IPS-18c (cell line): ENCODE data around the gene PALM3.
A peak's percentile ranks its signal among the peaks of the same experiment; 100 is the strongest.

Source experiments
- H3K4me3 ChIP-seq: 2 replicates; pipeline ENCODE4 v1.7.0; 2013; ENCODE audit warnings: low read depth, mild to moderate bottlenecking, low read length, moderate library complexity; ENCODE audit not compliant: insufficient read depth
- H3K9me3 ChIP-seq: one replicate; pipeline ENCODE4 v1.6.1; 2013; ENCODE audit warnings: mild to moderate bottlenecking, low read length, moderate library complexity; ENCODE audit not compliant: control insufficient read depth, insufficient read depth

The PALM3 gene

DNA sequence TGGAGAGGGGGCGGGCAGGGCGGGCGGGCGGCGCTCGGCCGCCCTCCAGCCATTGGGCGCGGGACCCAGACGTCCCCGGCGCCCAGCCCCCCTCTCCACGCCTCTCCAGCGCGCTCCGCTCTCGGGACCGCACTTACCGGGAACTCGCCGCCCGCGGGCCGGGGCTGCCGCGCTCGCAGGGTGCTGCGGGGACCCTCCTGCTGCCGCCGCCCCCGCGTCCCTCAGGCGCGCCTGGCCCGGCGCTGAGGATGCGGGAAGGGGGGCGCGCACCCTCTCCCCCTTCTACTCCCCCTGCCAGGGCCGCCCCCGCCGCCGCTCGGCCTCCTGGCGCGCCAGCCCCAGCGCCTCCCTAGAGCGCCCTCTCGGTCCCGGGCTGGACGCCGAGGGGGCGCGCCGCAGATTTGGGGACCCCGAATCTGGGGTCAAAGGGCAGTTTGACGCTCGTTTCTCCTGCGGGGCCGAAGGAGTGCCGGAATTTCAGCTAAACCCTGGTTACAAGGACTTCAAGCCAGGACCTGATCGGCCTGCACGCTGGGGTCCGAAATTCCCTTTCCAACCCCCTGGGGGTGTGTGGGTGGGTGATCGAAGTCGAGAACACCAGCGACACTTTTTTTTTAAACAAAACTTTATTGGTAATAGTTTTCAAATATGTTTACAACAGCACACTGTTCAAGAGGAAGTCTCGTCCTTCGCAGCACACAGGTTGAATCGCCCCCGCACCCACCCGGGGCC, 29.4 kb upstream of the PALM3 start:
- Histone ChIP-seq H3K4me3 (peak overlapping the region; percentile 86), H3K9me3 (peaks cover 3% of the 10 kb centered on the region)

DNA sequence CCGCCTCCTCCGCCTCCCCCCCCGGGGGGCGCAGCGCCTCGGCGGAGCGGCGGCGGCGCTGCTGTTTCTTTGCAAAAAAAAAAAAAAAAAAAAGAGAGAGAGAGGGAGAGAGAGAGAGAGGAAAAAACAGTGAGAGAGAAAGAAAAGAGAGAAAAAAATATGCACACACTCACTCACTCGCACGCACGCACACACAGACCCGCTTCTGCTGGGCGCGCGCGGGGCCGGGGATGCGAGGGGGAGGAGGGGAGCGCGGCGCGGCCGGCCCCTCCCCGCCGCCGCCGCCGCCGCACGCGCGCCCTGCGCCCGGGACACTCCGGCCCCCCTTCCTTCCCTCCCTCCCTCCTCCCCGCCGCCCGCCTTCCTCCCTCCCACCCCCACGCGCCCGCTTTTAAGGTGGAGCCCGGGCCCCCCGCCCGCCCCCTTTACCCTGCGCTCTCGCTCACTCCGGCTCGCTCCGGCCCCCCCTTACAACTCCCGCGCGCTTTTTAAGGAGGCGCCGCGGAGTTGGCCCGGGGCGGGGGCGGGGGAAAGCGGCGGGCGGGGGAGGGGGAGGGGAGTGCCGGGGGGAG, 28.7 kb upstream of the PALM3 start, which contains the start of gene SAMD1:
Gene SAMD1 (minus strand): TSS at position 243 of the 572 bp plus-strand sequence.
- H3K9me3 ChIP-seq: peaks cover 3% of the 10 kb centered on the region
- H3K4me3 ChIP-seq: peak within 1 kb of the TSS; percentile 86

DNA sequence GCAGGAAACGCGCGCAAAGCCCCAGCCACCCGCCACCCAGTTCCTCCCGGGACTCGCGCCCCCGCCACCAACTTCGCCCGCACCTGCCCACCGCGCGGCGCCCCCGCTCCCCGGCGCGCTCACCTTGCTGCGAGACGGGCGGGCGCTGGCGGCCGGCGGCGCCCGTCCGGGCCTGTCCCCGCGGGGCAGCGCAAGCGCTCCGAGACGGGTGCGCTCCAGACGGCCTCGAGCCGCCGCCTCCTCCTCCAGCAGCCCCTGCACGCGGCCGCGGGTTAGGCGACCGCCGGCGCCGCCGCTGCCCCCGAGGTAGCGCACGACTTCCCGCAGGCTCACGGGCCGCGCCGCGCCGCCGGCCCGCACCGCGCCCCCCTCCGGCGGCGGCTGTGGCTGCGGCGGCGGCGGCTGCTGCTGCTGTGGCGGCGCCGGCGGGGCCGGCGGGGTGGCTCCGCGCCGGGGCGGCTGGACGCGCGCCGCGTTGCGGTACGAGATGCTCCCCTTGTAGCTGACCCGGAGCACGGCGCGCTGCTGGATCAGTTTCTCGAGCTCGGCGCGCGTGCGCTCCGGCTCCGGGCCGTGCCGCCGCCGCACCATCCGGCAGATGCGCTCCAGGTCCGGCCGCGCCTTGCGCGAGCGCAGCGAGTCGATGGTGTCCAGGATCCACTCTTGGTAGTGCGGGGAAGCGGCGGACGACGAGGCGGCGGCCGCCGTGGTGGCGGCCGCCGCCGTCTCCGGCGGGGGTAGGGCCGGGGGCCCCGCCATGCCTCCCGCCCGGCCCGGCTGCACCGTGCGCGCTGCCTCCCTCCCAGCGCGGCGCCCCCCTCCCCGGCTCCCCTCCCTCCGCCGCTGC, 28.0 kb upstream of the PALM3 start:
- H3K4me3 ChIP-seq: peak overlapping the region; percentile 61

DNA sequence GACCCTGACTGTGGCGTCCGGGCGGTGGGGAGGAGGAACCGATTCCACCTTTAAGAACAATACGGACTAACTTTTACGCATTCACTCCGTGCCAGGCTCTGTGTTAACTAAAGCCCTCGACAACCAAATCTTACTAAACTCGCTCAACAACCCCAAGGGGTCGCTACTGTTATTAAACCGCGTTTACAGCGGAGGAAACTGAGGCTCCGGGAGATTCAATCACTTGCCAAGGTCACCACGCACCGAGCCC, 27.5 kb upstream of the PALM3 start:
- H3K4me3 ChIP-seq: peak overlapping the region; percentile 61
- H3K9me3 ChIP-seq: peaks cover 3% of the 10 kb centered on the region

More for the DNA sequence above, 28.0 kb upstream of the PALM3 start:
- H3K9me3 ChIP-seq: peaks cover 3% of the 10 kb centered on the region

DNA sequence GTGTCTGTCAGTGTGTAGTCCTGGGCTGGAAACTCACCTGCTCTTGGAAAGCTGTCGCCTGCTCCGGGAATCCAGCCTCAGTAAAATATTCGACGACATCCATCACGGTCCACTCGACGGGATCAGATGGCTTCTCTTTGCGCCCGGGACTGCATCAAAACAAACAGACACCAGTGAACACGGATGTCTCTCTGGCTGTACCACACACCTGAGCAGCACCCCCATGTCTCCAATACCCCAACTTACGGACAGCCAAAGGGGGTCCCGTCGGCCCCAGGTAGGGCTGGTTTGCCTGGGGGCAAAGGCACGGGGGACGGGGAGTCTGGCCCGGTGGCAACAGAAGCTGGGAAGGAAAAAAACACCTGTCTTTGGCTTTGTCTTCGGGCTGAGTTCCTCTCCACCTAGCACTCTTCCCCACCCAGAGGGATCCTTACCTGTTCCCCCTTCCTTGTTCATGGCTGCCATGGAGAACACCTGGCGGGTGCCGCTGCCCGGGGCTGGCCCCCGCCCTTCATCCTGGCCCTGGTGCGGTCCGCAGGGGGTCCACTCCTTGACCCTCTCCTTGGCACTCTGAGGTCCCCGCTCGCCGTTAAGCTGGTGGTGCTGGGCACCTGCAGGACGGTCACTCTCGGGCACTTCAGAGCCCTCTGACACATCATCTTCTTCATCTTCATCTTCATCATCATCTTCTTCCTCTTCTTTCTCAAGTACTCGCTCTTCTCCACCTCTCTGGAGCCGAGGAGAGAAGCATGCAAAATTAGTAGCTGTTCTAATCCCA, 26.9 kb upstream of the PALM3 start:
- H3K9me3 ChIP-seq: peaks cover 3% of the 10 kb centered on the region
- peak overlapping the region; percentile 61; the same call in 1 of the 2 replicates for H3K4me3 ChIP-seq

DNA sequence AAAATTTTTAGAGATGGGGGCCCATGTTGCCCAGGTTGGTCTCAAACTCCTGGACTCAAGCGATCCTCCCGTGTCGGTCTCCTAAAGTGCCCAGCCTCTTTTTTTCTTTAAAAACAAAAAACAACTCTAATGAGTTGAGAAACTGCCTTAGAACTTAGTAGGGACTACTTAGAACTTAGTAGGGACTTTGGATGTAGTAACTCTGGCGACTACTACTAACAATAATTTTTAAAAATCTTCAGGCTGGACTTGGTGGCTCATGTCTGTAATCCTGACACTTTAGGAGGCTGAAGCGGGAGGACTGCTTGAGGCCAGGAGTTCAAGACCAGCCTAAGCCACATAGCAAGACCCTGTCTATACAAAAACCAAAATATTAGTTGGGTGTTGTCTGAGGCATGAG, 24.2 kb upstream of the PALM3 start:
- H3K4me3 ChIP-seq: peak overlapping the region; percentile 44; the same call in 1 of the 2 replicates

DNA sequence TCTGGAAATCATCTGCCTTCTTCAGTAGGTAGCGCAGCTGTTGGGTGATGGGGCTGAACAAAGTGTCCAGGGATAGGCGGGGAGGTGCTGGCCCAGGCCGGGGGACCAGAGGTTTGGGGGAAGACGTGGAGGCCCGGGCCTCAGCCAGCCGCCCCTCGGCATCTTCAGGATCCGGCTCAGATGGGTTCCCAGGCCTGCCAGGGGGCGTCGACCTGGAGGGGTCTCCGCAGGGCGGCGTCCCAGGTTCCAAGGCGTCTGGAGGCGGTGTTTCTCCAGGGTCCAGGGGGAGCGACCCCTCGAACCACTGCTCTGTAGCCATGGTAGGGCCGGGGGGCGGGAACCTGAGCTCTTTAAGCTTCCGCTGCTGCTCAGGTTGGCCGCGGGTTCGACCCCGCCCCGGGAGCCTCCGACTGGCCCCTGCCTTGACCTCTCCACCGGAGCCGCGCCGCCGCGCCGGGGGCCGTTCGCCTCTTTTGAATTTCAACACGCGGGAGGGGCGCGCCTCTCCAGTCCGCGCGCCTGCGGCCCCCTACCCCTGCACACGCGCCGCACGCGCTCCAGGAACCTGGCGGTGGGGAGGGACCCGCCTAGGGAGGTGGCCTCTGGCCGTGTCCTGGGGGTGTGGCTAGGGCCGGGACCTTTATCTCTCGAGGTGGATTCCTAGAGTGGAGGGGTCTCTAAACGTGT, 23.6 kb upstream of the PALM3 start, which contains the start of gene C19orf67:
Gene C19orf67 (minus strand): TSS at position 475 of the 687 bp plus-strand sequence. CDS start 156 bp downstream, at position 319.
- no peaks in the 10 kb centered on the region for H3K9me3 ChIP-seq
- H3K4me3 ChIP-seq: peak within 1 kb of the TSS; percentile 44

More for the DNA sequence above, 24.2 kb upstream of the PALM3 start:
- no peaks in the 10 kb centered on the region for H3K9me3 ChIP-seq

DNA sequence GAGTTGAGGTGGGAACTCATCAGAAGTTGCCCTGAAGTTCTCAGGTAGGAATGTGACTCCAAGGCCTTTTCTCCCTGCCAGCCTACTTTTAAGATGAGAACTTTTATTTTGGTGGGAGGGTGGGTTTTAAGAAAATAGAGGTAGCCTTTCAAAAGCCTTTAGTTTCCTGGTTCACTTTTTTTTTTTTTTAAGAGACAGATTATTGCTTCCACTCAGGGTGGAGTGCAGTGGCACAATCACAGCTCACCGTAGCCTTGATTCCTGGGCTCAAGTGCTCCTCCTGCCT, 20.7 kb upstream of the PALM3 start:
- Histone ChIP-seq H3K4me3 (no peak overlapping the region), H3K9me3 (no peaks in the 10 kb centered on the region)

DNA sequence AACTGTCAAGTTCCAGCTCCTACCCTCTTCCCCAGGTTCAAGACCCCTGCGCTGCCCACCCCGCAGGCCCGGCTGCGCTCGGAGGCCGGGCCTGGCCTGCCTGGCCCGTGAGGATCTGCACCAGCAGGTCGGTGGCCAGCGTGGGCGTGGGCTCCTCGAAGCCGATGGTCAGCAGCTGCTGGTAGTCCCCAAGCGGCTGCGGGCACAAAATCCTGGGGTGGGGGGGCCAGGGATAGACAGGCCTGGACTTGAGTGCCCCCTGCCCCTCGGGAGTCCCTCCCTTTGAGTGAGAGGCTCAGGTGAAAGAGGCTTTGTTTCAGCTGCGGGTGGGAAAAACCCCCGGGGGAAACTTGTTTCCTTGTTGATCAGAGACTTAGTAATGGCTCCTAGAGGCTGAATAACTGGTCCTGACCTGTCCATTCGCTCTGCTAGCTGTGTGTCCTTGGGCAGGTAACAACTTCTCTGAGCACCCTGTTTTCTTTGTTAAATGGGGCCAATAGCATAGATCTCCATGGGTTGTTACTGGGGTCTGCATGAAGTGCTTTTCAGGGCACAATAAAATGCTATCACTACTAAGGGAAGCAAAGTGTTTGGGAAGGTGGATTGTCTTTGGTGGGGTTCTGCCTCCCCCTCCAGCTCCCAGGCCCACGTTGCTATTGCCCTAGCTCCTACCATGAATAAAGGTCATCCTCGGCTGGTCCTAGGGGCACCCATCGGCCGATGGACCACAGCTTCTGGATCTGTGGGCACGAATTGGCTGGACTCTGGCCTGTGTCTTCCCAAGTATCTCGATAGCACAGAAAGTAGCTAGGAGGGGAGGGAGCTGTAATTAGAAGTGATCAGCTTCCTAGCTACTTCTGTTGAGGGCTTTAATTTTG, 20.2 kb upstream of the PALM3 start:
- H3K9me3 ChIP-seq: no peaks in the 10 kb centered on the region

DNA sequence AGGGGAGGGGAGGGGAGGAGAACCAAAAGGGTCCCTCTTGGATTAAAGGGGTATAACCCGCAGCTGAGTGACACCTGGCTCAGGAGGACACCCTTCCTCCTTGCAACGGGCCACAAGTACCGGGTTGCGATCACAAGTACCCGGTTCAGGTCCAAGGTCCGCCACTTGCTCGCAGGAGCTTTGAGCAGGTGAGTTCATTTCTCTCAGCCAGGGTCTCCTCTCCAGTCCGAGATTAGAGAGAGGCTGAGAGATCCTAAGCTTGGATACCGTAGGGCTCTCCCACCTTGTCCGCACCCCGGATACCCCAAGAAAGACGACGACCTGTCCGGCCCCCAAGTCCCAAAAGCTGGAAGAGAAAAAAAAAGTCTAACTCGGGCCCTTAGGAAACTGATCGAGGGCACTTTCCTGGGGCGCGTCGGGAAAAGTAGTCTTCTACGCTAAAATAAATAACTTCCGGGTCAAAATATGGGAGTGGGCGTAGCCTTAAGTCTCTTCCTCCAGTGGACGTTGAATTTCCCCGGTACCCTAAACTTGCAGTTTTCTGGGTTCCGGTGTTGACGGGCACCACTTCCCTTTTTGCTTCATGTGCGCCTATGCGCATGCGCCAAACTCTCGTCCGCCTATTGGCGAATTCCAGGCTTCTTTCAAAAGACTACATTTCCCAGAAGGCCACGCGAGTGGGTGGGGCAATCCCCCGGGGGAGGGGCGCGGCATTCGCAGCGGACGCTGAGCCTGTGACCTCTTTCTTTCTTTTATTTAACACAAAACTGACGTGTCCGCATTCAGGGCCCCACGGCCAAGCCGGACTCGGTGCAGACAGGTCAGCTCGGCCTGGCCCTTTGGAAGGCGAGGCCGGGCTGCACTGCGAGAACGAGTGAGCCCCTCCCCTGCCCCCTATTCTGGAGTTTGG, 19.3 kb upstream of the PALM3 start:
- Histone ChIP-seq H3K9me3 (no peaks in the 10 kb centered on the region), H3K4me3 (peak overlapping the region; percentile 83)

More for the DNA sequence above, 20.2 kb upstream of the PALM3 start:
- H3K4me3 ChIP-seq: peak overlapping the region; percentile 62

DNA sequence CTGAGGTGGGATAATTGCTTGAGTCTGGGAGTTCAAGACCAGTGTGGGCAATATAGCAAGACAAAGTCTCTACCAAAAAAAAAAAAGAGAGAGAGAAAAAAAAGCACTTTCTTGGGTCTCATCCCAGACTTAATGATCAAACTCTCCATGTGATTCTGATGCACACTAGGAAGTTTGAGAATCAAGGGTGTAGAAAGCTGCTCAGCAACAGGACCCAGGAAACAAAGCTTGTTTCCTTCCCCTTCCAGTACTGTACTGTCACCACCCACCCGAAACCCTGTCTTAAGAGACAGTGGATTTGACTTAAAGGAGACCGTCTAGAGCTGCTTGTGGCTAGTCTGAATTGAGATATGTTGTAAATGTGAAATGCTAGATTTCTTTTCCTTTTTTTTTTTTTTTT, 16.5 kb upstream of the PALM3 start:
- H3K4me3 ChIP-seq: no peak overlapping the region
- no peaks in the 10 kb centered on the region for H3K9me3 ChIP-seq

DNA sequence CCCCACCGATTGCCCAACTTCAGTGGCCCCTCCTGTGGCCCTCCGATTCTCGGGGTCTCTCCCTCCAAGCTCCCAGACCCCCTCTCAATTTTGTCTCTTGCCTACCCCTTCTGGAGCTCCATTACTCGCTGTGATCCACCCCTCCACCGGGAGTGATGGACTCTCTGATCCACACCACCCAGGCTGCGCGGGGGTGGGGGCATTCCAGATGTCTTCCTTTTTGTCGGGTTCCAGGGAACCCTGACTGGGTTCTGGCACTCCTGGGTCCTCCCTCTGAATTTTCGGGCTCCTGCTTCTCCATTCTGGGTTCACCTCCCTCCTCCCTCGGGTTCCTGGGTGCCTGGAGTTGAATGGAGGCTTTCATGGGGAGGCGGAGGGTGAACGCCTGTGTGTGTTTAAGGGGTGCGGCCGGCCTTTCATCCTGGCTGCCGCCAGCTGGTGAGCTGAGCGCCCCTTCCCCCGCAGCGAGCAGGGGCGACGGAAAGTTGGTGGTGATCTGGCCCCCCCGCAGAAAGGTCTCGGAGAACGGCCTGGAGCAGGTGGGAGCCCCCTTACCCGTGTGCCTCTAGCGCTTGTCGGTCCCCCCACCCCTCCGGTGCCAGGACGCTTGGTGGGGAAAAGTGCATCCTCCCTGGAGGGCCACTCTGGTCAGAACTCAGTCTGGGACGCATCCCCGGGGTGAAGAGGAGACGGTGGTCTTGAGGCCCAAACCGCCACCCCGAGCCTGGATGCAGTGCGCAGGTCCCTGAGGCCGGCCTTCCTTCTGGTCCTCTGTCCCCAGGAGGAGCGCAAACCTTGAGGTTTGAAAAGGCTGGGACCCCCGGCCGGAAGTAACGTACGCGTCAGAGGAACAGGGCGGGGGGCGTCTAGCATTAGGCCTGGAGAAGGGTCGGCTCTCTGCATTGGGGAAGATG, 12.3 kb upstream of the PALM3 start:
- Histone ChIP-seq H3K9me3 (no peaks in the 10 kb centered on the region), H3K4me3 (peak overlapping the region; percentile 64)

DNA sequence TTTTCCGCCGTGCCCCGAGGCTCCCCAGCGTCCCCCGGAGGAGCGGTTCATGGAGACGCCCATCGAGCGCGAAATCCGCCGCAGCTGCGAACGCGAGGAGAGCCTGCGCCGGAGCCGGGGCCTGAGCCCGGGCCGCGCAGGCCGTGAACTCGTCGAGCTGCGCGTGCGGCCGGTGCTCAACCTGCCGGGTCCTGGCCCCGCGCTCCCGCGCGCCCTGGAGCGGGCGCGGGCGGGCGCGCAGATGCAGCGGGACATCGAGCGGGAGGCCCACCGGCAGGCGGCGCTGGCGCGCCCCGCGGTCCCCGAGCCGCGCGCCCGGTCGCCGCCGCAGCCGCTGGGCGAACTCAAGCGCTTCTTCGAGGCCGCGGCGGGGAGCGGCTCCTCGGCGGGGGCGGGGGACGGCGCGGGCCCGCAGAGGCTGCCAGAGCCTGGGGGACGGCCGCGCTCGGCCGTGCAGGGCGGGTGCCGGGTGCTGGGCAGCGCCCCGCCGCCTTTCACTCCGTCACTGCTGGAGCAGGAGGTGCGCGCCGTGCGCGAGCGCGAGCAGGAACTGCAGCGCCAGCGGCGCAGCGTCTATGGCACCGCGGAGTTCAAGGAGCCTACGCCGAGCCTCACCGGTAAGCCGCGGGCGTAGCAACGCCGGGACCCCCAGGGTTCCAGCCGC, 11.5 kb upstream of the PALM3 start:
- no peaks in the 10 kb centered on the region for H3K9me3 ChIP-seq
- H3K4me3 ChIP-seq: peak overlapping the region; percentile 65
